ENCODE data around the gene ANKRD63.

ANKRD63 gene

DNA sequence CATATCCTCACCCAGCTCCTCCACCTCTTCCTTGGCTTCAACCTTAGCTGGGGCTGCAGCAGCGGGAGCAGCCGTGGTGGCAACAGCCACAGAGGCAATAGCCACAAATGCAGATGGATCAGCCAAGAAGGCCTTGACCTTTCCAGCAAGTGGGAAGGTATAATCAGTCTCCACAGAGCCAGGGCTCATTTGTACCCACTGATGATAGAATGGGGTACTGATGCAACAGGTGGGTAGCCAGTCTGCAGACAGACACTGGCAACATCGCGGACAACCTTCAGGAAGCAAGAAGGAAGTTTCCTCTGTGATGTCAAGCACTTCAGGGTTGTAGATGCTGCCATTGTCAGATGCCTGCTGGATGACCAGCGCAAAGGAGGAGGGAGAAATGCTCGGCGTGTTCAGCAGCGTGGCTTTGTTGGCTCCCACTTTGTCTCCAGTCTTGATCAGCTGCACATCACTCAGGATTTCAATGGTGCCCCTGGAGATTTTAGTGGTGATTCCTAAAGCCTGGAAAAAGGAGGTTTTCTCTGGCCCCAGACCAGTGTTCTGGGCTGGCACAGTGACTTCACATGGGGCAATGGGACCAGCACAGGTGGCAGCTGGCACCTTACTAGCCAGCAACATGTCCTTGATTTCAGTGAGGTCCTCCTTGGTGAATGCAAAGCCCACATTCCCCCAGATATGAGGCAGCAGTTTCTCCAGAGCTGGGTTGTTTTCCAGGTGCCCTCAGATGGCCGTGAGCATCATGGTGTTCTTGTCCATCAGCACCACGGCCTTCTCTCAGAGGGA lies 29.7 kb upstream of the ANKRD63 start:
- H3K4me1 ChIP-seq (ENCODE audit: insufficient read depth, low read length): peaks cover 20% of the 10 kb centered on the region
- H3K4me3 ChIP-seq (ENCODE audit: low read length): no peak overlapping the region
- 90% methylated on average over 10 of the region's 10 CpGs for WGBS
- H3K36me3 ChIP-seq (ENCODE audit: insufficient read depth, low read length): no peaks in the 10 kb centered on the region
- no peak overlapping the region for H3K27ac ChIP-seq (ENCODE audit: low read depth, low read length)
- H3K27me3 ChIP-seq (ENCODE audit: insufficient read depth, low read length): peaks cover 19% of the 10 kb centered on the region; the same call in 1 of the 2 replicates
- H3K9me3 ChIP-seq (ENCODE audit: insufficient read depth, low read depth, low read length): no peaks in the 10 kb centered on the region
- no peak overlapping the region for H3K9ac ChIP-seq (ENCODE audit: low read depth, low read length)

DNA sequence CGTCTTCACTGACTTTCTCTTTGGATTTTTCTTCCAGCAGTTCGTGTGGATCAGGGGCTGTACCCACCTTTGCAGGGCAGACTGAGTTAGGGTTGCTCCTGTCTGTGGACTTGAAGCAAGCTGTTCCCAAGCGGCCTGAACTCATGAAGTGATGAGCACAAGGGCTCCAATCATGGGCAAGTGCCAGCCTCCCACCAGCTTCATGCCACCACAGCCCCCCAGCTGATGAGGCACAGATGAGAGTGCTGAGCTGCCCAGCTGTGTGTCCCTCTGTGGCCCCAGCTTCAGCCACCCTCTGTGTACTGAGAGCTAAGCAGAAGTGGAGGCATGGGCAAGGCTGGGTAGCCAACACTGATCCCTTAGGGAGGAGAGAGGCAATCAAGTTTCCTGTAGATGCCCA lies 28.1 kb upstream of the ANKRD63 start:
- 86% methylated on average over 3 of the region's 3 CpGs for WGBS
- no peak overlapping the region for H3K4me3 ChIP-seq (ENCODE audit: low read length)
- peaks cover 30% of the 10 kb centered on the region for H3K4me1 ChIP-seq (ENCODE audit: insufficient read depth, low read length)
- no peaks in the 10 kb centered on the region for H3K9me3 ChIP-seq (ENCODE audit: insufficient read depth, low read depth, low read length)
- no peak overlapping the region for H3K27ac ChIP-seq (ENCODE audit: low read depth, low read length)
- H3K36me3 ChIP-seq (ENCODE audit: insufficient read depth, low read length): no peaks in the 10 kb centered on the region
- H3K9ac ChIP-seq (ENCODE audit: low read depth, low read length): no peak overlapping the region
- peaks cover 19% of the 10 kb centered on the region; the same call in 1 of the 2 replicates for H3K27me3 ChIP-seq (ENCODE audit: insufficient read depth, low read length)

DNA sequence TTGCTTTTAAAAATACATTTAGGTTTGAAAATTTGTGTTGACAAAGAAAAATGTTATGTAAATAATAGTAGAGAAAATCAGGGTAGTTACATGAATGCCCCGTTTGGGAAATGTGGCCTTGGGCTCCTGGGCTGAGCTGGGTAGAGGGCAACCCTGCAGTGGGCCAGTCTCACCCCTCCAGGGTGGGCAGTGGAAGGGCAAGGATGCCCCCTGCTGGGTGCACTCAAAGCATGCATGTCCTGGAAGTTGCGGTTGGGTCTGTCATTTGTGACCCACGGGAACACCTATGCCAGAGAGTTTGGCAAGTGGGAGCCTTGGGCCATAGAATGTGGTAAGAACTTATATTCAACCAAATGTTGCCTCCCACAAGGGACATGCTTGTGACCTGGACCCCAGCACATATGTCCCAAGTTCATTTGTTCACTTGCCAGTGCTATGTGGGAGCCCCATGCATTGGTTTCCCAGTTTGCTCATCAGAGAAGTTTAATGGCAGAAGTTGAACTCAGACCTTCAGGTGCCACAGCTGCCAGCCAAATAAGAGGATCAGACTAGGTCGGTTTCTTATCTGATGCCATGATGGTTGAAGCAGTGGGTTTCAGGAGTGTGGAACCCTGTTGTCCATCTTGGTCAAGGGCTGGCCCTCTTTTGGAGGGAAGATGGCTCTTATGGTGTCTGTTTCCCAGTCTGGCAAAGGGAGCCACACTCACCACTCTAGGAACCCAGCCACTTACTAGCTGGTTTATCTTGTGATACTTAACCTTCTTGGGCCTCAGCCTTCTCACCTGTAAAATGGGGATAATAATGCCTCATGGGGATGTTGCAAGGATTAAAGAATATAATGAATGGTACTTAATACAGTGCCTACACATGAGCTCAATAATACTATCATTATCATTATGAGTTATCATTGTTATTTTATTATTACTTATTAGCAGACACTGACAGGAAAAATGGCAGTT lies 27.4 kb upstream of the ANKRD63 start:
- Histone ChIP-seq H3K4me3 (ENCODE audit: low read length) (no peak overlapping the region), H3K36me3 (ENCODE audit: insufficient read depth, low read length) (no peaks in the 10 kb centered on the region), H3K27me3 (ENCODE audit: insufficient read depth, low read length) (peaks cover 19% of the 10 kb centered on the region; the same call in 1 of the 2 replicates), H3K4me1 (ENCODE audit: insufficient read depth, low read length) (peaks cover 30% of the 10 kb centered on the region), H3K9ac (ENCODE audit: low read depth, low read length) (no peak overlapping the region), H3K27ac (ENCODE audit: low read depth, low read length) (no peak overlapping the region), H3K9me3 (ENCODE audit: insufficient read depth, low read depth, low read length) (no peaks in the 10 kb centered on the region)
- 20% methylated on average over 4 of the region's 4 CpGs for WGBS

DNA sequence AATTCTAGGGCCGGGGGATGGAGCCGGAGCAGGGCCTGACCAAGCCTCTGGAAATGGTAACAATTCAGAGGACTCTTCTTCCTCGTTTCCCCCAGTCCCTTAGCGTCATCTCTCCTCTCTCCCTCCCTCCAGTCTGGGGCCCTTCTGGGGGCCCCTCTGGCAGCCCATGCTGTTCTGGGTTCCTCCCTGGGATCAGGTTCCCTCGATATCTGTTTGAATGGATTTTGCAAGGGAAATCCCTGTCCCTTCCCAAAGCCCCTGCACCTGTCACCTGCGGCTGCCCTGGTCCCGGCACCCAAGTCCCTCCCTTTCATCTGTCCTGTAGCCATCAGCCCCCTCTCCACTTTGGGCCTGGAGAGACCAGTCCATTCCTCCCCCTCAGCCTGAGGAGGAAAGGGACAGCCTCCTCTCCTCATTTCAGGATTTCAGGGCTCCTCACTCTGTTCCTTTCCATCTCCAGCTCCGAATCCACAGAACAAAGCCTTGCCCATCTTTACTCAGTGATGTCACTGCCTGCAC lies 26.5 kb upstream of the ANKRD63 start:
- WGBS: 66% methylated on average over 8 of the region's 8 CpGs
- Histone ChIP-seq H3K27me3 (ENCODE audit: insufficient read depth, low read length) (peaks cover 19% of the 10 kb centered on the region; the same call in 1 of the 2 replicates), H3K36me3 (ENCODE audit: insufficient read depth, low read length) (no peaks in the 10 kb centered on the region), H3K4me1 (ENCODE audit: insufficient read depth, low read length) (peaks cover 30% of the 10 kb centered on the region), H3K9ac (ENCODE audit: low read depth, low read length) (no peak overlapping the region), H3K4me3 (ENCODE audit: low read length) (no peak overlapping the region), H3K27ac (ENCODE audit: low read depth, low read length) (no peak overlapping the region), H3K9me3 (ENCODE audit: insufficient read depth, low read depth, low read length) (no peaks in the 10 kb centered on the region)

DNA sequence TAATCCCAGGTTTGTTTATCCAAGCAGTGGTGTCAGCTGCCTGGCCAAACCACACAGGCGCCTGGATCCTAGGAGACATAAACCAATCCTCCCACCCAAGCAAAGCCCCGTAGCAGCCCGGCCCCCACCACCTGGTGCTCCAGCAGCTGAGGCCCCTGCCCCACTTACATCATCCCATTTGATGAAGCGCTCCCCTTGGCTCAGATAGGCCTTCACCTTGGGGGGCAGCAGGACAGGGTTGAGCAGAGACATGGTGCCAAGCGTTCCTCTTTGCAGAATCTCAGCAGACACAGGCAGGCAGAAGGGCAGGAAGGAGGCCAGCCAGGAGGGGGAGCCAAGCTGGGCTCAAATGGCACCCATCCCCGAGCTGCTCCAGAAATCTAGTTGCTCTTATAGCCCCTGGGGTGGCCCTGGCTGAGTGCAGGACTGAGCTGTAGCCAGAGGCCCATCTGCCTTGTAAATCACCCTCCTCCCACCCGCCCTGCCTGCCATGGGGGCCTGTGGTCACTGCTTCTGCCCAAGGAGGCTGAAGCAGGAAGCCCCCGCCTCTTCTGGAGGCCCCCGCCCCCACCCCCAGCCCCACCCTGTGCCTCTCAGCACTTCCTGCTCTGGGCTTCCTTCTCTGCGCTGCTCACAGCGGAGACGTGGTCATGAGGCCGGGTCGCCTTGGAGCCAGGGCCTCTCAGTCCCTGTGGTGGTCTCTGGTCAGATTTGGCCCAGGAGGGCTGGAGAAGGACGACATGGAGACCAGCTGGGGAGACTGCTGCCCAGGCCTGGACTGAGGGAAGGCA lies 24.8 kb upstream of the ANKRD63 start, which contains the start of gene PLCB2:
Gene PLCB2 (minus strand): TSS at position 515 of the 791 bp plus-strand sequence. CDS start 263 bp downstream, at position 252.
- H3K27me3 ChIP-seq (ENCODE audit: insufficient read depth, low read length): peaks cover 18% of the 10 kb centered on the region; the same call in 1 of the 2 replicates
- 36% methylated on average over 13 of the region's 15 CpGs for WGBS
- 0 out of 2 replicates have a peak within 1 kb of the TSS, but pooled peaks have one; percentile 18 for H3K4me3 ChIP-seq (ENCODE audit: low read length)
- no peaks in the 10 kb centered on the region for H3K9me3 ChIP-seq (ENCODE audit: insufficient read depth, low read depth, low read length)
- no peak within 1 kb of the TSS for H3K27ac ChIP-seq (ENCODE audit: low read depth, low read length)
- no peaks in the 10 kb centered on the region for H3K36me3 ChIP-seq (ENCODE audit: insufficient read depth, low read length)
- H3K9ac ChIP-seq (ENCODE audit: low read depth, low read length): peak within 1 kb of the TSS; percentile 21; the same call in 1 of the 2 replicates
- peaks cover 26% of the 10 kb centered on the region for H3K4me1 ChIP-seq (ENCODE audit: insufficient read depth, low read length)

DNA sequence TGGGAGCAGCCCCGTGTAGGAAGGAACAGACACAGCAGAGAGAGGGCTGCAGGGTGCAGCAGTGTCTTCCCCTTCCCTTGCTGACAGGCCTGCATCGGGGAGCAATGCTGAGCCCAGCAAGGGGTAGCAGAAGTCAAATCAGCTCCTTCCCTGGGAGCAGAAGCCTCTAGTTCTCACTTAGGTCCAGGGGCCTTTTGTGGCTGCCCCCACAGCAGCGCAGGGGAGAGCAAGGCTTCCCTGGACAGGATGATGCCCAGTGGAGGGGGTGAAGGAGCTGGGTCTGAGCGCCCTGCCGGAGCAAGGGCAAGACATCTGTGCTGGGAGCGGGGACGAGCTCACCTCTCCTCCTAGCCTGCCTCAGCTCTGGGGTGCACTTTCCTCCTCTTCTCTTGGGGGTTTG lies 24.0 kb upstream of the ANKRD63 start:
- WGBS: 58% methylated on average over 5 of the region's 7 CpGs
- Histone ChIP-seq H3K4me3 (ENCODE audit: low read length) (no peak overlapping the region), H3K4me1 (ENCODE audit: insufficient read depth, low read length) (peaks cover 26% of the 10 kb centered on the region)

DNA sequence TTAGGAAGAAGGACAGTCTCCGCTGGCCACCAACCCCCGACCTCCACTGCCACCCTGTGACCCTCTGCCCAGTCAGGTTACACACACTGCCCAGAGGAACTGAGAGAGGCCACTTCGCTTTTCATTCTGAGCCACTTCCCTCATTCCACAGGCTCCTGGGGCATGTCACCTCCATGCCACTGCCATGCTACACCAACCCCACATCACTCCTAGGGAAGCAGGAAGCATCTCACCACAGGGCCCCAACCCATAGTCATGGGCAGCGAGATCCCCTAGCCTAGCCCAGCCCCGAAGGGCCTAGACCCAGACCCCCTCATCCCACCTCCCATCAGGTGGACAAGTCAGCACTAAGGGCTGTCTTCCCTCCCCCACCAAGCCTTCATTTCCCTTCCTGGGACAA lies 23.5 kb upstream of the ANKRD63 start:
- WGBS: 89% methylated on average over 5 of the region's 5 CpGs
- H3K9me3 ChIP-seq (ENCODE audit: insufficient read depth, low read depth, low read length): no peaks in the 10 kb centered on the region
- peaks cover 28% of the 10 kb centered on the region for H3K4me1 ChIP-seq (ENCODE audit: insufficient read depth, low read length)
- 0 out of 2 replicates have a peak, but pooled peaks cover 8% of the 10 kb centered on the region for H3K27me3 ChIP-seq (ENCODE audit: insufficient read depth, low read length)
- H3K4me3 ChIP-seq (ENCODE audit: low read length): no peak overlapping the region
- H3K9ac ChIP-seq (ENCODE audit: low read depth, low read length): no peak overlapping the region
- H3K36me3 ChIP-seq (ENCODE audit: insufficient read depth, low read length): no peaks in the 10 kb centered on the region
- H3K27ac ChIP-seq (ENCODE audit: low read depth, low read length): no peak overlapping the region

More for the DNA sequence above, 24.0 kb upstream of the ANKRD63 start:
- Histone ChIP-seq H3K9ac (ENCODE audit: low read depth, low read length) (peak overlapping the region; percentile 21; the same call in 1 of the 2 replicates), H3K9me3 (ENCODE audit: insufficient read depth, low read depth, low read length) (no peaks in the 10 kb centered on the region), H3K27ac (ENCODE audit: low read depth, low read length) (no peak overlapping the region), H3K27me3 (ENCODE audit: insufficient read depth, low read length) (peaks cover 12% of the 10 kb centered on the region; the same call in 1 of the 2 replicates), H3K36me3 (ENCODE audit: insufficient read depth, low read length) (no peaks in the 10 kb centered on the region)

DNA sequence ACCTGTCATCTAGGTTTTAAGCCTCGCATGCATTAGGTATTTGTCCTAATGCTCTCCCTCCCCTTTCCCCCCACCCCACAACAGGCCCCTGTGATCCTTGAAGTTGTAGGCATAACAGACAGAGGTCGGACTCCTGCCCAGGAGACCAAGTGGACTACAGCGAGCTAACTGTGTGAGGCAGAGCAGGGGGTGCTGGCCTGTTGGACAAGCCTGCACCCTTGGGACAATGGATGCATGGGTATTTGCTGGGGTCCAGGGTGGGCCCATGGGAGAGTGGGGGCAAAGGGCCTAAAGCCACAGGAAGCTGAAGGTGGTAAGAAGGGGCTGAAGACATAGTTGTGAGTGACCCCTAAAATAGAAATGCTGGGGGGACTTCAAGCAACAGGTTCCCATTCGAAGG lies 22.4 kb upstream of the ANKRD63 start:
- Histone ChIP-seq H3K9me3 (ENCODE audit: insufficient read depth, low read depth, low read length) (peaks cover 2% of the 10 kb centered on the region; the same call in 1 of the 2 replicates), H3K4me3 (ENCODE audit: low read length) (no peak overlapping the region), H3K4me1 (ENCODE audit: insufficient read depth, low read length) (peaks cover 32% of the 10 kb centered on the region), H3K27me3 (ENCODE audit: insufficient read depth, low read length) (0 out of 2 replicates have a peak, but pooled peaks cover 3% of the 10 kb centered on the region), H3K27ac (ENCODE audit: low read depth, low read length) (no peak overlapping the region), H3K9ac (ENCODE audit: low read depth, low read length) (no peak overlapping the region), H3K36me3 (ENCODE audit: insufficient read depth, low read length) (no peaks in the 10 kb centered on the region)
- WGBS: 86% methylated on average over 4 of the region's 4 CpGs

DNA sequence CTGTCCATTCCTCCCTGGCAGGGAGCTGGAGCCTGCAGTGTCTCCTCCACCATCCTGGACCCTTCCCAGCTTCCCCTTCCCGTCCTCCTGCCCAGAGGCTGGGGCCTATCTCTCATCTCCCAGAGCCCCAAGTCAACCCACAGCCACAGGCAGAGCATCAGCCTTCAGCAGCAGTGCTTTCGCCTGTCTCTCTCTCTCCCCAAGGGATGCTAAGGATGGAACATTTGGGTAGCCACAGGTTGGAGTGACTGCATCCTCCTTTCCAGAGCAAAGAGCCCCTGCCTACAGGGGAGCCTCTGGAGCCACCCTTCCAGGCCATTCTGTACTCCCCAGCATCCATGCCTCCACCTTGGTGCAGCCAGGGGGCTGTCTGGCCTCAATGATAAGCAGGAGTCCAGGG lies 20.7 kb upstream of the ANKRD63 start:
- no peaks in the 10 kb centered on the region for H3K36me3 ChIP-seq (ENCODE audit: insufficient read depth, low read length)
- H3K27me3 ChIP-seq (ENCODE audit: insufficient read depth, low read length): no peaks in the 10 kb centered on the region
- peaks cover 22% of the 10 kb centered on the region for H3K4me1 ChIP-seq (ENCODE audit: insufficient read depth, low read length)
- H3K9me3 ChIP-seq (ENCODE audit: insufficient read depth, low read depth, low read length): peaks cover 3% of the 10 kb centered on the region; the same call in 1 of the 2 replicates
- 74% methylated on average over 2 of the region's 2 CpGs for WGBS
- H3K9ac ChIP-seq (ENCODE audit: low read depth, low read length): no peak overlapping the region
- H3K4me3 ChIP-seq (ENCODE audit: low read length): no peak overlapping the region
- H3K27ac ChIP-seq (ENCODE audit: low read depth, low read length): no peak overlapping the region

DNA sequence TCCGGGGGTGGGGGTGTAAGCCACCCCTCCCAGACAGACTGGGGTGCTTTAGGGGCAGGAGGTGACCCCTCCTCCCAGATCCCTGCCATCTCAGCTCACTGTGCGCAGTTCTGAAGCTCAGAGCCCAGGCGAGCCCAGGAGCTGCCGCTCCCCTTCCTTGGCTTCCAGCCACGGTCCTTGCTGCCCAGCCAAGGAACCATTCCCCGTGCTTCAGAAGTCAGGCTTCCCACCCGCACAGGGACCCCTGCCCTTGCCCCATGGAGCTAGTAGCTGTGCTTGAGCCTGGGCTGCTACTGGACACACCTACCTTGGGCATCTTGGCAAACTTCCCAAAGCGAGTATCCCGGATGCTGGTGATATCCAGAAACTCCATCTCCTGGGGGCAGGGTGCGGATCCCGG lies 20.1 kb upstream of the ANKRD63 start:
- Histone ChIP-seq H3K4me3 (ENCODE audit: low read length) (no peak overlapping the region), H3K4me1 (ENCODE audit: insufficient read depth, low read length) (peaks cover 19% of the 10 kb centered on the region), H3K27me3 (ENCODE audit: insufficient read depth, low read length) (no peaks in the 10 kb centered on the region), H3K27ac (ENCODE audit: low read depth, low read length) (no peak overlapping the region), H3K9ac (ENCODE audit: low read depth, low read length) (no peak overlapping the region), H3K9me3 (ENCODE audit: insufficient read depth, low read depth, low read length) (peaks cover 3% of the 10 kb centered on the region; the same call in 1 of the 2 replicates), H3K36me3 (ENCODE audit: insufficient read depth, low read length) (no peaks in the 10 kb centered on the region)
- WGBS: 95% methylated on average over 10 of the region's 11 CpGs
